Measurements from ENCODE around the gene GLG1. TPM values are rescaled to one million over a fixed set of nuclear protein-coding genes. Genes with fewer than 3 reads are reported as not detected.
A peak's percentile ranks its signal among the peaks of the same experiment; 100 is the strongest.

Gene GLG1
- total RNA-seq, 1 experiment from 2014 or later: 117 TPM

- Histone ChIP-seq H3K9me3 (ENCODE audit: insufficient read depth, low read depth) (no peaks in the 10 kb centered on the region), H3K36me3 (ENCODE audit: low read depth) (no peaks in the 10 kb centered on the region), H3K27ac (no peak overlapping the region), H3K79me2 (ENCODE audit: low read depth) (peaks cover 65% of the 10 kb centered on the region), H3K27me3 (ENCODE audit: insufficient read depth, low read depth) (no peaks in the 10 kb centered on the region), H3K9me2 (ENCODE audit: insufficient read depth) (no peaks in the 10 kb centered on the region), H3F3A (ENCODE audit: insufficient read depth, low read depth) (peaks cover 26% of the 10 kb centered on the region; the same call in 1 of the 2 replicates), H2AFZ (no peak overlapping the region), H3K4me2 (peak overlapping the region; percentile 100), H3K4me1 (replicated peaks; ENCODE audit: insufficient read depth) (peaks cover 44% of the 10 kb centered on the region), H4K20me1 (ENCODE audit: insufficient read depth) (peaks cover 35% of the 10 kb centered on the region), H3K4me3 (peak overlapping the region; percentile 98)
- TSS peak; percentile 40 for BruUV-seq (replicated peaks)
- no peak for TF ChIP-seq EZH2 (IDR thresholded peaks at IDR 0.05; ENCODE audit: low read depth)
- TF ChIP-seq, protein P1, sequence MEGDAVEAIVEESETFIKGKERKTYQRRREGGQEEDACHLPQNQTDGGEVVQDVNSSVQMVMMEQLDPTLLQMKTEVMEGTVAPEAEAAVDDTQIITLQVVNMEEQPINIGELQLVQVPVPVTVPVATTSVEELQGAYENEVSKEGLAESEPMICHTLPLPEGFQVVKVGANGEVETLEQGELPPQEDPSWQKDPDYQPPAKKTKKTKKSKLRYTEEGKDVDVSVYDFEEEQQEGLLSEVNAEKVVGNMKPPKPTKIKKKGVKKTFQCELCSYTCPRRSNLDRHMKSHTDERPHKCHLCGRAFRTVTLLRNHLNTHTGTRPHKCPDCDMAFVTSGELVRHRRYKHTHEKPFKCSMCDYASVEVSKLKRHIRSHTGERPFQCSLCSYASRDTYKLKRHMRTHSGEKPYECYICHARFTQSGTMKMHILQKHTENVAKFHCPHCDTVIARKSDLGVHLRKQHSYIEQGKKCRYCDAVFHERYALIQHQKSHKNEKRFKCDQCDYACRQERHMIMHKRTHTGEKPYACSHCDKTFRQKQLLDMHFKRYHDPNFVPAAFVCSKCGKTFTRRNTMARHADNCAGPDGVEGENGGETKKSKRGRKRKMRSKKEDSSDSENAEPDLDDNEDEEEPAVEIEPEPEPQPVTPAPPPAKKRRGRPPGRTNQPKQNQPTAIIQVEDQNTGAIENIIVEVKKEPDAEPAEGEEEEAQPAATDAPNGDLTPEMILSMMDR (conservative IDR thresholded peaks at IDR 0.05): no peak
- no peak for DNase-seq
- intact Hi-C loops (cut with micrococcal nuclease; ENCODE audit: unreplicated experiment): loop anchor here (5.0 to 10.0 kb wide), 3 partner anchors 121 to 241 kb away; no protein-coding TSS in a partner anchor
- CTCF ChIA-PET: no interaction called here
- POLR2A ChIA-PET (ENCODE audit: unreplicated experiment): interaction anchor here (0.5 to 0.6 kb wide), 4 partner anchors 9 to 584 kb away, joined by 5 to 6 read pairs (median 5); no protein-coding TSS in a partner anchor
Observed at GRCh38 chr16:74605332-74605731, 1.6 kb downstream of the GLG1 start.

- peaks cover 26% of the 10 kb centered on the region; the same call in 1 of the 2 replicates for H3F3A ChIP-seq (ENCODE audit: insufficient read depth, low read depth)
- DNase-seq: no peak
- H3K79me2 ChIP-seq (ENCODE audit: low read depth): peaks cover 80% of the 10 kb centered on the region
- peak overlapping the region; percentile 100; the same call in 1 of the 2 replicates for H3K4me2 ChIP-seq
- intact Hi-C loops (cut with micrococcal nuclease; ENCODE audit: unreplicated experiment): loop anchor here (10.0 kb wide), 2 partner anchors 119 to 239 kb away; no protein-coding TSS in a partner anchor
- H3K4me3 ChIP-seq: no peak overlapping the region
- H3K4me1 ChIP-seq (replicated peaks; ENCODE audit: insufficient read depth): peaks cover 44% of the 10 kb centered on the region
- ChIA-PET CTCF (no interaction called here), POLR2A (ENCODE audit: unreplicated experiment) (no interaction called here)
- no TSS peak for BruUV-seq (replicated peaks)
- H3K9me3 ChIP-seq (ENCODE audit: insufficient read depth, low read depth): no peaks in the 10 kb centered on the region
- no peaks in the 10 kb centered on the region for H3K9me2 ChIP-seq (ENCODE audit: insufficient read depth)
- peaks cover 35% of the 10 kb centered on the region for H4K20me1 ChIP-seq (ENCODE audit: insufficient read depth)
- no peaks in the 10 kb centered on the region for H3K36me3 ChIP-seq (ENCODE audit: low read depth)
- TF ChIP-seq EZH2 (IDR thresholded peaks at IDR 0.05; ENCODE audit: low read depth): no peak
- TF ChIP-seq, protein P1 (conservative IDR thresholded peaks at IDR 0.05): no peak
- no peak overlapping the region for H2AFZ ChIP-seq
- no peak overlapping the region for H3K27ac ChIP-seq
- H3K27me3 ChIP-seq (ENCODE audit: insufficient read depth, low read depth): no peaks in the 10 kb centered on the region
Observed at GRCh38 chr16:74603848-74604247, 3.1 kb downstream of the GLG1 start.

DNA sequence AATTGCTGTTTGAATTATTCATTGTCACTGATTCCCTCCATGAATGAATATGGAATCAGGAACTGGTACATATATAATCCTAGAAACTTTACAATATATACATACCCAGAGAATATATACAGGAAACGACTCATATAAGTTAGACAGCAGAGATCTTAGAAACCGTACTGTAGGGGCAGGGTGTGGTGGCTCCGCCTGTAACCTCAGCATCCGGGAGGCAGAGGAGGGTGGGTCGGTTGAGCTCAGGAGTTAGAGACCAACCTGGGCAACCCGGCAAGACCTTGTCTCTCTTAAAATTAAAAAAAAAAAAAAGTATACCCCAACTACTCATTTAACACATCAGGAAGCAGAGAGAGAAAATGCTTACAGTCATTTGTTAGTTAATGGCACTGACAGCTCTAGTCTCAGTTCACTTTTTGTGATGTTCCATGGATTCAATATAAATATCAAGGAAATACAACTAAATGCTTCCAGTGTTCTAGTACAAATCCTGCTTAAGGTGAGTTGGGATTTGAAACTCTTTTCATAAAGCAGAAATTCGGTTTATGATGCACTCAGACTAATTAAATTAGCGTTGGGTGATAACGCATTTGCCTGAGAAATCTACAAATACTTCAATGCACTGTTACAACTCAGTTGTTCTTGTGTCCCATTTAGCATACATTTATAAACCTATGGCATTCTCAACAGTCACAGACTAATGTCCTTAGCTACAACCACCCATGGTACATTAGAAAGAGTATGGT is 5.6 kb downstream of the GLG1 start:
- intact Hi-C loops (cut with micrococcal nuclease; ENCODE audit: unreplicated experiment): loop anchor here (10.0 kb wide), 2 partner anchors 116 to 236 kb away; no protein-coding TSS in a partner anchor
- BruUV-seq (replicated peaks): no TSS peak
- Histone ChIP-seq H3K4me3 (no peak overlapping the region), H3K79me2 (ENCODE audit: low read depth) (peaks cover 93% of the 10 kb centered on the region), H3K27me3 (ENCODE audit: insufficient read depth, low read depth) (no peaks in the 10 kb centered on the region), H3K4me2 (peak overlapping the region; percentile 6; the same call in 1 of the 2 replicates), H2AFZ (no peak overlapping the region), H3K9me2 (ENCODE audit: insufficient read depth) (no peaks in the 10 kb centered on the region), H3K4me1 (replicated peaks; ENCODE audit: insufficient read depth) (peaks cover 44% of the 10 kb centered on the region), H3F3A (ENCODE audit: insufficient read depth, low read depth) (peaks cover 19% of the 10 kb centered on the region; the same call in 1 of the 2 replicates), H3K27ac (peak overlapping the region; percentile 18; the same call in 1 of the 2 replicates), H3K36me3 (ENCODE audit: low read depth) (no peaks in the 10 kb centered on the region), H4K20me1 (ENCODE audit: insufficient read depth) (peaks cover 35% of the 10 kb centered on the region), H3K9me3 (ENCODE audit: insufficient read depth, low read depth) (no peaks in the 10 kb centered on the region)
- TF ChIP-seq, protein P1 (conservative IDR thresholded peaks at IDR 0.05): no peak
- TF ChIP-seq EZH2 (IDR thresholded peaks at IDR 0.05; ENCODE audit: low read depth): no peak
- no peak for DNase-seq
- ChIA-PET CTCF (no interaction called here), POLR2A (ENCODE audit: unreplicated experiment) (no interaction called here)

Measured in PC-9 (cell line).